Mucosa of descending colon (tissue), 3 donors: ENCODE data around the gene NPAS1. TPM values are rescaled to one million over a fixed set of nuclear protein-coding genes. Genes with fewer than 3 reads are reported as not detected.
"Not testable (repeated sequence)": the region's sequence is repeated elsewhere in the genome, so short reads cannot be mapped to it uniquely, and the experiment has no call there.

Source experiments
- ATAC-seq: fragments of 200-7000 bp; cut with Tn5 transposase; one replicate; pipeline ENCODE4 v1.9.1; 2020; ENCODE audit warnings: mild to moderate bottlenecking, moderate library complexity
- DNase-seq, 3 donors: peaks; one replicate each; pipeline ENCODE4 v3.0.0-alpha.2; 2020
- H3K36me3 ChIP-seq: fragments of 200-600 bp; one replicate; pipeline ENCODE4 v1.8.0; 2021; ENCODE audit warnings: low read depth, mild to moderate bottlenecking
- H3K4me1 ChIP-seq: fragments of 200-600 bp; one replicate; pipeline ENCODE4 v1.8.0; 2021; ENCODE audit warnings: low read depth, mild to moderate bottlenecking
- H3K4me3 ChIP-seq: fragments of 200-600 bp; one replicate; pipeline ENCODE4 v1.8.0; 2021; ENCODE audit warnings: mild to moderate bottlenecking
- H3K9me3 ChIP-seq: fragments of 200-600 bp; one replicate; pipeline ENCODE4 v1.8.0; 2021; ENCODE audit warnings: mild to moderate bottlenecking
- CTCF ChIP-seq: fragments of 200-600 bp; IDR thresholded peaks from one replicate; pipeline ENCODE4 v1.8.0; 2022; ENCODE audit warnings: antibody characterized with exemption, mild to moderate bottlenecking
- intact Hi-C, 2 donors: fragments of 100-400 bp; cut with DNase I in 1 of 2; cut with micrococcal nuclease in 1 of 2; formaldehyde crosslinking; loops; one replicate each; pipeline versions ENCODE4 v1.11.0 to v1.11.1; 2022; cut with DNase I, micrococcal nuclease
- total RNA-seq, 3 donors: library from RNA; stranded (reverse); fragmentation: NEBNext Ultra II Directional in 2 of 3; extraction: Animal tissue kit (Norgen Biotek cat#: 25700) in 2 of 3; gene quantifications; one replicate each; pipeline versions ENCODE4 v1.2.1 to v1.2.4, GENCODE V29; 2021 to 2023
- donor health status: DM: no; HTN: no; CAD: no; lungs with moderate emphysema.
- donor health status: DM: no; HTN: no; CAD: no.
- donor health status: DM: no; HTN: yes; CAD: no.

The NPAS1 gene
- total RNA-seq, 3 donors from 2014 or later, result 0.31 to 1.1 TPM; not detected in 1

GRCh38 chr19:47006496-47006895 lies 13.1 kb upstream of the NPAS1 start:
- intact Hi-C loops, result no loop called here
- no peak overlapping the region for H3K4me3 ChIP-seq
- no peaks in the 10 kb centered on the region for H3K9me3 ChIP-seq
- ATAC-seq (no peak), DNase-seq (no peak)
- no peak for TF ChIP-seq CTCF
- no peaks in the 10 kb centered on the region for H3K4me1 ChIP-seq
- no peaks in the 10 kb centered on the region for H3K36me3 ChIP-seq

- H3K4me1 ChIP-seq, H3K4me3 ChIP-seq, DNase-seq, H3K36me3 ChIP-seq, intact Hi-C loops, ATAC-seq, H3K9me3 ChIP-seq: not testable (repeated sequence)
Observed at GRCh38 chr19:47010549-47010948, 9.1 kb upstream of the NPAS1 start.

GRCh38 chr19:47012617-47013016 lies 7.0 kb upstream of the NPAS1 start:
- TF ChIP-seq CTCF, result no peak
- ATAC-seq (no peak), DNase-seq (no peak)
- no peak overlapping the region for H3K4me3 ChIP-seq
- no peaks in the 10 kb centered on the region for H3K9me3 ChIP-seq
- no peaks in the 10 kb centered on the region for H3K36me3 ChIP-seq
- intact Hi-C loops, result no loop called here
- H3K4me1 ChIP-seq, result no peaks in the 10 kb centered on the region

- no peak overlapping the region for H3K4me3 ChIP-seq
- no peaks in the 10 kb centered on the region for H3K9me3 ChIP-seq
- DNase-seq (peak; percentile 77 to 91 (median 86)), ATAC-seq (peak; percentile 100)
- intact Hi-C loops, result no loop called here
- peak; percentile 99 for TF ChIP-seq CTCF
- no peaks in the 10 kb centered on the region for H3K36me3 ChIP-seq
- no peaks in the 10 kb centered on the region for H3K4me1 ChIP-seq
Observed at GRCh38 chr19:47013041-47013517, 6.6 kb upstream of the NPAS1 start.

GRCh38 chr19:47018923-47019322 lies 714 bp upstream of the NPAS1 start:
- no peaks in the 10 kb centered on the region for H3K36me3 ChIP-seq
- no peak overlapping the region for H3K4me3 ChIP-seq
- H3K9me3 ChIP-seq, result no peaks in the 10 kb centered on the region
- DNase-seq, result no peak
- no peak for ATAC-seq
- peaks cover 21% of the 10 kb centered on the region for H3K4me1 ChIP-seq
- TF ChIP-seq CTCF, result no peak
- intact Hi-C loops, result no loop called here

- no peaks in the 10 kb centered on the region for H3K36me3 ChIP-seq
- no peak overlapping the region for H3K4me3 ChIP-seq
- H3K4me1 ChIP-seq, result peaks cover 21% of the 10 kb centered on the region
- TF ChIP-seq CTCF, result no peak
- ATAC-seq (no peak), DNase-seq (no peak)
- intact Hi-C loops, result no loop called here
- H3K9me3 ChIP-seq, result no peaks in the 10 kb centered on the region
Observed at GRCh38 chr19:47020132-47020805, 632 bp downstream of the NPAS1 start.
